GM21576 (cell line): ENCODE measurements around the gene HIVEP3.
"Not testable (repeated sequence)": the region's sequence is repeated elsewhere in the genome, so short reads cannot be mapped to it uniquely, and the experiment has no call there.

ENCODE experiments used
- ATAC-seq: cut with Tn5 transposase; IDR thresholded peaks from one replicate; pipeline ENCODE4 v1.9.1; 2021; ENCODE audit warnings: mild to moderate bottlenecking, moderate library complexity; ENCODE audit not compliant: unreplicated experiment

The HIVEP3 gene

DNA sequence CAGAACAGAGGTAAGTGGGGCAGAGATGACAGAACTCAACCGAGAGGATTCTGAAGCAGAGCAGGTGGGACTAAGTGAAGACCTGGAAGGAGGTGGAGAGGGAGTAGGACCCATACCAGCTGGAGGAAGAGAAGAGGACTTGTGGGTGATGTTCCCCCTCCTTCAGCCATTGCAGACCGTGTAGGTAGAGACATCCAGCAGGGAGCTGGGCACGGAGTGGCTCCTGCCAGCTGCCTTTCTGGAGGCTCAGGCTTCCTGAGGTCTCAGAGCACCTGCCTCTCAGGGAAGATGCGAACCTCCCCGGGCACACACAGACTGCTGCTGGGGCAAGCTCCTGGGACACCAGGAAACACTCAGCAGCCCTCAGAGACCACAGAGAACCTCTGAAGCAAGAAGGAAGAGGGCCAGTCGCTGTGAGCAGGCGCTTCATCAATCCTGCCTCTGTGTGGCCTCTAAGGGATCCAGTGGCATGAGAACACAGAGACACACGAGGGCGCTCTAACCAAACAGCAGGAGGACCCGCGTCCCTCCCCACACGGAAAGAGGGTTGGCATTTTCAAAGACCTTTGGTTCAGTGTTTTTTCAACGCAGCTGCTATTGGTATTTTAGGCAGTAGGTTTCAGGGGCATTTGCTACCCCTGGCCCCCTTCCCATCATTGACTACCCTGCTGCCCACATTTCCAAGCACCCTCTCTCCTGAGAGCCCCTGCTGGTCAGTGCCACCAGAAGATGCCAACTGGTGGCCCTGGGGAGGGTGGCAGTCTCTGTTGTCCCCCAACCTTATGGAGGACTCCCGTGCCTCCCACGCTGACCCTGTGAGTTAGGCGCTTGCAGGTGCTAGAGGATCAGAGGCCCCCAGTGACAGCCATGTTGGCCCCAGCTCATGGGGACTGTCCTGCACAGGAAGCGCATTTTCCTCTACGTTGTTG is 344.7 kb downstream of the HIVEP3 start:
- ATAC-seq = peak; percentile 72

DNA sequence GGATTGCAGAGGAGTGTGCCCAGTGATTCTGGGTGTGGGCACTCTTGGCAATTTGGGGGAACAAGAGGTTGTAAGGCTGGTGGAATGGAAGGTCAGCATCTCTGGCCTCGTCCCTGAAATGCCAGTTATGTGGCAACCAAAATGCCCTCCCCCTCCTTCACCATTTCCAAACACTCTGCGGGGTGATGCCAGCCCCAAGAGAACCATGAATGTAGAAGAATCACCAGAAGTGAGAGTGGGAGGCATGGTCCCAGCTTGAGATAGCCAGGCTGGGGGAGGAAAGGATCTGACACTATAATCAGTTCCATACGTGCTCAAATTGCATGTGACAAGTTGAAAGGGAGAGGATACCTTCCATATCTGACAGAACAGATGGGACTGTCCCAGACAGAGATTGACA is 345.5 kb downstream of the HIVEP3 start:
- ATAC-seq = no peak

DNA sequence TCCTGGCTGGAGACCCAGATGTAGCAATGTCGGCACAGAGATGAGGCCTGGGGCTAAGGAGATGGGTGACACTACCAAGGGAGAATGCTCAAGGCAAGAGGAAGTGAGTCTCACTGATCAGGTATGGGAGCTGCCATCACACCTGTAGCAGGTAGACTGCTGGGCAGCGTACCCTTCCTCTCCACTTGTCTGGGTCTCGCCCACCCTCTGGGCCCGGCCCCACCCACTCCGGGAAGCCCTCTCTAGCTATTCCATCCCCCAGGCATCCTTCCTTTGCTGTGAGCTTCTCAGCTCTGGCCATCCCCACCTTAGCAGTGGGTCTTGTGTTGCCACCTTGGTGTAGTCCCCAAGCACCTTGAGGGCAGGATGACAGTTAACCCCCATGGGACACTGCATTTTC is 346.5 kb downstream of the HIVEP3 start:
- no peak for ATAC-seq

DNA sequence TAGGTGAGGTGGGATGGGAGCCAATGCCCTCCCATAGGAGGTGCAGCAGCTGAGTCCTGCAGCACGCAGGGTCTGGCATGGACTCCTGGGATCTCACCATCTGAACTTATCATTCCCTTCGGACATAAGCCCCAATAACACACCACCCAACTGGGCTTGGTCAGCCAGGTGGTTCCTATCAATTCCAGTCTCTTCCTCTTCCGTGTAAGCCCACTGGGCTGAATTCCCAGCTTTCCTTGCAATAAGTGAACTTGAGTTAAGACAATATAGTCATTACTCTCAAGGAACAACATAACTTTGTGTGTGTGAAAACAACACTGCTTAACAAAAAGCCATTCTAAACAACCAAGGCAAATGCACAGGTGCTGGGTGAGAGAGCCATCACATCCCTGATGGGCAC is 347.7 kb downstream of the HIVEP3 start:
- no peak for ATAC-seq

DNA sequence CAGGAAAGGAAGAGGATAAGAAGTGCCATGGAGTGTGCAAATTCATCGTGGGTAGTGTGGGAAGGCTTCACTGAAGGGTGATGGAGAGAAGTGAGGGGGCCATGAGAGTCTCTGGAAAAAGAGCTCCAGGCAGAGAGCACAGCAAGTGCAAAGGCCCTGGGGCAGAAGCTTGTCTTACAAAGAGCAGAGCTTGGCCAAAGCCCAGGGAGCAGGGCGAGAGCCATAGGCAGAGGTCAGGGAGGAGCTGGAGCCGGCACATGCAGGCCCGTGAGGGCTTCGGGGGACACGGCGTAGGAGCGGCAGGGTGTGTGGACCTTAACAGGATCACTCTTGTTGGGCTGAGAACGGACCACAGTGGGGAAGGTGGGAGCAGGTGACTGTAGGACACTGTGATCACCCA is 350.5 kb downstream of the HIVEP3 start:
- ATAC-seq = no peak

DNA sequence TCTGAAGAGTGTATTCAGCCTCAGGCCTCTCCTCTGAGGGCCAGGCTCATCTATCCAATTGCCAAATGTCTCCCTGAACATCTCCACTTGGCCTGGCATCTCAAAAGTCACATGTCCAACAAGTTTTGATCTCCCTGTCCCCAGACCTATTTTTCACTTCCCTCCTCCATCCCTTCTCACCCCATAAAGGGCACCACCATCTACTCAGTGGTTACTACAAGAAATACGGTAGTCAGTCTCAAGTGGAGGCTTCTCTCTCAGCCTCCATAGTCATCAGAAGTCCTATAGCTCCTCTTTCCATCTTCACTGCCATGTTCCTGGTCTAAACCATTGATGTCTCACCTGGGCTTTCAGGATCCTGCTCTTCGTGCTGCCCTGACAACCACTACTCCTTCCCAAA is 351.8 kb downstream of the HIVEP3 start:
- ATAC-seq = no peak

DNA sequence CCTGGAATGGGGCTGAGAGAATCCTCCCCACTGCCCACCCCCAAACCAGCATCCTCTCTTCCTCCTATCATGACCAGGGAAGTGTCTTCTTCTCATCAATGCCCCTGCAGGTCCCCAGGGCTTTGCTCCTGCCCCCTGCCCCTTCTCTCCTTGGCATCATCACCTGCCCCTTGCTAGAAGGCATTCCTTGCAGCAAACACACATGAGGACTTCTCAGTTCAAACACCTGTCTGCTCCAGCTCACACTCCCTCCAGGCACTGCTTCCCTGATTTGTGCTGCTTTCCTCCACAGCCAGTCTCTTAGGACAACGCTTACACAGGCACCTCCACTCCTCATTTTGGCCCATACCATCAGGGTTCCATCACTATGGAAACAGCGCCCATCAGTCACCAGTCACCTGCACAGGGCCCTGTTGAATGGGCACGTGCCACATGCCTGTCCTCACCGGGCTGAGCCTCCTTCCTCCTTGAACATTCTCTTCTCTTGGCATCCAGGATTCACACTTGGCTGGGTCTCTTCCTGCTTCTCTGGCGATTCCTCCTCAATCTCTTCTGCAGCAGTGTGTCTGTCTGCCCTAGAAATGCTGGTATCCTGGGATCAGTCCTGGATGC is 352.3 kb downstream of the HIVEP3 start:
- no peak for ATAC-seq

DNA sequence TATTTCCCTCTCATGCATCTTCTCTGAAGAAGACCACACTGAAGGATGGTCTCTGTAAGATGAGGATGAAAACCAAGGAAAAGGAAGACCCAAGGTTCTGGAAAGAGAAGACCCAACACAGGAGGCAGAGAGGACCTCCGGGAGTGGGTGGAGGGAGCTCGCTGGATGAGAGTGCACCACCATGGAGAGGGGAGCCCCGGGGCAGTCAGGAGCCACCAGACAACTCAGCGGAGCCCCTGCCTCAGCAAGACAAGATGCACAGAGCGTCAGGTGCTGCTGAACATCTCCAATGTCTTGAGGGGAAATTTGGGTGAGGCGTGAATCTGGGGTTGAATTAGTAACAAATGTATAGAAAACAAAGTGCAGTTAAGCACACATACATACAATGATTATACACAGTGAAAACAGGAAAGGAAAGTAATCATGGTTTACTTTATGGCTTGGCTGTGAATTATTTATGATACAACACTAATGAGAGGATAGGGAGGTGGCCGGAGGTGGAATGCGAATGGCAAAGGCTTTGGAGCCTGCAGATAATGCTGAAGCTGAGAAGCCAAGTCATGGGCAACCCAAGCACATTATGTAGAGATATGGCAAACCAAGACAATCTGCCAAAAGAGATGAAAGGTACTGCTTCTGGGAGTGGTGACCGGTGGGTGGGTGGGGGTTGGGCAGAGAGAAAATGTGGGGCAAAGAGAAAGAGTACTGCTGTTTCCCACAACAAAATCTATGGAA is 353.8 kb downstream of the HIVEP3 start:
- ATAC-seq = no peak

DNA sequence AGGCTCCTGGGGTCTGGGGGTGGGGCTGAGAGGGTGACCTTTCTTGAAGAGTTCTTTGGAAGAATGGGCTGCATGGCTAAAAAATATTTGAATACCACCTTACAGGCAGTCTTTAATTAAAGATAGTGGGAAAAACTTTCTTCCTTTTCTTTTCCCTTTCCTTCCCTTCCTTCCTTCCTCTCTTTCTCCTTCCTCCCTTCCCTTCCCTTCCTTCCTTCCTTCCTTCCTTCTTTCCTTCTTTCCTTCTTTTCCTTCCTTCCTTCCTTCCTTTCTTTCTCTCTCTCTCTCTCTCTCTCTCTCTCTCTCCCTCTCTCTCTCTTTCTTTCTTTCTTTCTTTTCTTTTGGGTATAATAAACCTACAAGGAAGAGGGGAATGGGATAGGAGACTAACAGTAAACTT is 356.4 kb downstream of the HIVEP3 start:
- ATAC-seq = no peak

DNA sequence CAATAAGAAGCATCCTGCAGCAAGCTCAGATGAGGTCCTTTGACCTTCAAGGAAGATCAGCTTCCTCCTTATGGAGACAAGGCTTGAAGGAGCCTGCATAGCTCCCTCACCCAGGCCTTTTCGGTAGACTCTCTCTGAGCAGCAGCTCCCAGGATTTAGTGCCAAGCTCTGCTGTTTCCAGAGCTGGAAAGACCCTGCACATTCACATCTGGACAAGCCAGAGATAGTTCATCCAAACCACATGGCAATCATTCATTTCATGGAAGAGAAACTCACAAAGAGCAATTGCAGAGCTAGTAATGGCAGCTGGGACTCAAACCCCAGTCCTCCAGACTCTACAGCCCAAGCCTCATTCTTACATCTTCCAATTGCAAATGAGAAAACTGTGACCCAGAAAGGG is 357.8 kb downstream of the HIVEP3 start:
- ATAC-seq = no peak

DNA sequence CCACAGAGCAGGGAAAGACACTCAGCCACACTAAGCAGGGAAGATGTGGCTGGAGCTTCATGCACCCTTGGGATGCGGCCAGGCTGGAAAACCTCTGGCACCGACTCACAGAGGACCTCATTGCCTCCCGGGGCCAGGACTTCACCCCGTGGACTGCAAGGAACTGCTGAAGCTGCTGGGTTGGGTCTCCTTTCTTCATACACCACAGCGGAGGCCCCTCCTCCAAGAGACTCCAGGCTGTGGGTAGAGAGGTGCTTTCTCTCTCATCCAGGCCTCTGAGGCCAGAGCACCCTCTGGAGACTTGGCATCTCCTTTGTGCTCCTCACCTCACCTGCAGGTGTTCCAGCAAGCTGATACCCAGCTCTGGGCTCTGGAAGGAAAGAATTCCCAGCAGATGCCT is 358.2 kb downstream of the HIVEP3 start:
- no peak for ATAC-seq

DNA sequence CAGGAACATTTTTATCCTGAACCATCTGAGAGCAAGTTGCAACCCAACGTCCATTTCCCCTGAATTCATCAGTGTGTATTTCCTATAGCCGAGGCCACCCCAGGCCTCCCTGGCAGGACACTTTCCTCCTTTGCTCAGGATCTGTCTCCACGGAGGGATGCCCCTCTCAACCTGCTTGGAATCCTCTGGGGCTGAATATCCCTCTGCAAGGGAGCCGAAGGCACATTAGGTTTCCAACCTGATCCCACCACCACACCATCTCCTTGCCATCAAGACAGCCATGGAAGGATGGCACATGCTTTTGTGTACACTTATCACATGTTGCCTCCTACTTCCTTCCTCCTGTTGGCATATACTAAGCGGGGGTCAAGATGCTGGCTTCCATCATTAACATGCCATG is 359.4 kb downstream of the HIVEP3 start:
- ATAC-seq = no peak

DNA sequence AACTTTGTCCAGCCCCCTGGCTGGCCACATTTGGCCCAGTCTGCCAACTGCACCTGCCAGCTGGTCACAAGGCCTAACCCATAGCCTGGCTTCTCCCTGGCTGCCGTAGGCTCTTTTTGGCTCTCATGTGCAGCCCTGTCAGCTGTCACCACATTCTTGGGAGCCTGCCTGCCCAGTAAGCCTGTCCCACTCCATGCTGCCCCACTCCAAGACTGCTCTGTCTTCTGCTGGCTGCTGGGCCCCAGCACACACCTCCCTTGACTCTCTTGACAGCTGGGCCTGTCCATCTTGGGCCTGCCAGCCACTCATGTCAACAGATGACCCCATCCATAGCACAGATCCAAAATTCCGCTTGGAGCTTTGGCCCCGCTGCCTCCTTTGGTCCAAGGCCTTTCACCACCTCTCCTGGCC is 360.0 kb downstream of the HIVEP3 start:
- no peak for ATAC-seq

DNA sequence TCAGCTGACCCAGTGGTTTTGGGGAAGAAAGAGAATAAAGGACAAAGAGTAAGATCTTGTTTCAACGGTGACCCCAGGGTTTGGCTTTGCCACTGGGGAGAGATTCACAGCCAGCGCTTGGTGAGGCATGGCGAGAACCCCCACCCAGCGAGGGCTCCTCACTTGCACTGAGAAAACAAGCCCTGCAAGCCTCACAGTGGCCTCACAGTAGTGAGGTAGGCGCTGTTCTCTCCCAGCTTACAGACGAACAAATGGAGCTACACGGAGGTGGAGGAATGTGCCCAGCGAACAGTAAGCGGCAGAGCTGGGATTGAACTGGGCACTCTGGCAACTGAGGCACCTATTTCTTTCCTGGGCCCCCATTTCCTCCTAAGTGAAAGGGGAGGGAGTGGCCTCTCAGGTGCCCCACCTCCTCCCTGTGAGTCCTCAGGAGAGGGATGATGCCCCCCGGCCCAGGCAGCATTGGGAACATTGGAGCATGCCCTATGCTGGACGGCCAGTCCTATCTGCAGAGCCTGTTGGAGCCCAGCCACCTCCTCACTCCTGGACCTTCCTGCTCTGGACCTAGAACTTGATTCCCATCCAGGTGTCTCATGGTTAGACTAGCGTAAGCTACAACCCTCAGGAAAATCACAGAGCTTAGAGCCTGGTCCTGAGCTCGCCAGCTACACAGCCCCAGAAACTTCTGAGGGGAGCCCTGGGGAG is 360.8 kb downstream of the HIVEP3 start:
- ATAC-seq = no peak

DNA sequence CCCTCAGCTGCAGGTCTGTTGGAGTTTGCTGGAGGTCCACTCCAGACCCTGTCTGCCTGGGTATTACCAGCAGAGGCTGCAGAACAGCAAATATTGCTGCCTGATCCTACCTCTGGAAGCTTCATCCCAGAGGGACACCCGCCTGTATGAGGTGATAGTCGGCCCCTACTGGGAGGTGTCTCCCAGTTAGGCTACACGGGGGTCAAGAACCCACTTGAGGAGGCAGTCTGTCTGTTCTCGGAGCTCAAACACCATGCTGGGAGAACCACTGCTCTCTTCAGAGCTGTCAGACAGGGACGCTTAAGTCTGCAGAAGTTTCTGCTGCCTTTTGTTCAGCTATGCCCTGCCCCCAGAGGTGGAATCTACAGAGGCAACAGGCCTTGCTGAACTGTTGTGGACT is 364.0 kb downstream of the HIVEP3 start:
- not testable (repeated sequence) for ATAC-seq

DNA sequence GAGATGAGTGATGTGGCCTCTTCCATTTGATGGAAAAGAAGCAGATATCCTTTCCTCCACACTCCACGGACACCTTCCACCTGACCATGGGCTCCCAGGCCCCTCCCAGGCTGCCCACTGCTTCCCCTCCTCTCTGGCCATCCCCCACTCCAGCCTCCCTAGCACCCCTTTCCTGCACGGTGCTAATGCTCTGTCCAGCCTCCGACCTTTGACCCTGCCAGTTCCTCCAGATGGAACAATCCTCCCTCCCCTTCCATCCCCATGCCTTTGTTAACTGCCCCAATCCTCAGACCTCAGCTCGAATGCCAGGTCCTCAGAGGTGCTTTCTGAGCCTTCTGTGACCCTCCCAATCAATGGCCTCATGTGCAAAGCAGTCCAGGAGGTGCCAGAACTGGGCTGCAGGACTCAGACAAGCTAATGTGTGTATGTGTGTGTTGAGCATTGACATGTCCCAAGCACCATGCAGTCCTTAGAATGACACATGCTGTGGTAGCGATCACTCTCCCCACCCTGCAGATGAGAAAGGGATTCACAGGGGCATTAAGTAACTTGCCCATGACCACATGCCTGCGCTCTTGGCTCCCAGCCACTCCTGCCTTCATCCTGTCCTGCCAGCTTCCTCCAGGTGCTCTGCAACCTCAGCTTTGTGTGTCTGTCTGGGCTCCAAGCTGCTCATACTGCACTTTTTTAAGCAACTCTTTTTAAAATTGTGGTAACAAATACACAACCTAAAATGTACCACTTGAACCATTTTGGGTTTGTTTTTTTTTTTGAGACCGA is 370.8 kb downstream of the HIVEP3 start:
- no peak for ATAC-seq

DNA sequence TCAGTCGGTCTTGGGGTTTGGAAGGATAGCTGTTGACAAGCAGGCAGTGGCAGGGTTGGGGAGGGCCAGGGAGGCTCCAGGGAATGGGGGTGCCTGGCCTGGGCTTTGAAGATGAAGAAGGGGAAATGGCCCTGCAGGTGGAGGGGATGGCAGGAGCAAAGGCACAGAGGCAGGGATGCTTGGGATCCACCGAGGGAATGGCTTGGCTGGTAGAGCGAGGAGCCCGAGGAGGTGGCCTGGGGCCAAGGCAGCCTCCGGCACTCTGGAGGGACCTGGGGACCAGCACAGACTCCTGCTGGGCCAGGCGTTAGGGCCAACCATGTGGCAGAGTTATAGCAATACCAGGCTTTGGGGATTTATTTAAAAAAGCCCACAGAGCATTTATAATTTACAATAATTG is 371.4 kb downstream of the HIVEP3 start:
- ATAC-seq = no peak

DNA sequence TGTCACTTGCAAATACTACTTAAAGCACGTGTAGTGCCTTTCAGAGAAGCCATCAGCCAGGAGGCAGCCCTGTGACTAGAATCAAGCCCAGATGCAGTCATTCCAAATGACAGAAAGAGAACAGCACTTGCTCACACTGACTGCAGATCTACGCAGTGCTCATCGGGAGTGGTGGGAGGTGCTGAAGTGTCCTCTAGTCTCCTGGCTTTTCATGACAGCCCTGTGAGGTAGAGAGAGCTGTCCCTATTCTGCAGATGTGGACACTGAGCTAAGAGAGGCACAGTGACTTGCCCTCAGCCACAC is 371.9 kb downstream of the HIVEP3 start:
- no peak for ATAC-seq

DNA sequence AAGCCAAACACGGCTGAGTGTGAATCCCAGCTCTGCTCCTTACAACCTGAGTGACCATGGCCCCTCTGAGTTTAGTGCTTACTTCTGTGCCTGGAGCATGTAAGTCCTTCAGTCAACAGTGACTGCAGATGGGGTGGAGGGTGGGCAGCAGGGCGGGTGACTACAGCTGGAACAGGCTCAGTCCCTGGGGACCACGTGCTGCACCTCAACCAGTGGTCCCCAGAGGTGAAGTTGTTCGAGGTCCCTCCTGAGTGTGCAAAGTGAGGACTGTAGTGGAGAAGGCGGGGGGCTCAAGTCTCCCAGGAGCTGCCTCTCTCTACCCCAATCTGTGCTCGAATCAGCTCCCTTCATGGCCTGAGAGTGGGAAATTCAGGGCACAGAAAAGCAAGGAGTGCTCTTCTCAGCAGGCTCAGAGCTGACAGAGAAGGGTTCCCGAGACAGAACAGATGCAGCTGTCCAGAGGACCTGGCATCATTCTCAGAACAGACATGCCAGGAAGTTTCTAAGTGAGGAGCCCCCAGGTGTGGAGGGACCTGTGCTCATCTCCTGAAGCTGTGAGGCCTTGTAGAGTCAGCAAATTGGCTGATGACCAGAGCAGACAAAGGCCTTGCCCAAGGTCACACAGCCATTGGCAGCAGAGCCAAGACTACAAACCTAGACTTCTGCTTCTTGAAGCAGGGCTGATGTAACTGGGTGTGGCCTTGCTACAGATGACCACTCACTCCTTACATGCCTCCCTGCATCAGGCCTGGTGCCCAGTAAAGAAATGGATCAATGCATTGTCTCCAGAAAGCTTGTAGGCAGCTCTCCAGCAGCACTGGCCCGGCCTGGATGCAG is 372.5 kb downstream of the HIVEP3 start:
- ATAC-seq = no peak
